IPS DF 19.7 (cell line): ENCODE measurements around the gene DOCK3.
"Not testable (repeated sequence)": the region's sequence is repeated elsewhere in the genome, so short reads cannot be mapped to it uniquely, and the experiment has no call there.

Experiments used
- DNase-seq: peaks from one replicate; pipeline ENCODE4 v3.0.0-alpha.2; 2013; ENCODE audit warnings: low read depth, low spot score

Gene DOCK3

DNA sequence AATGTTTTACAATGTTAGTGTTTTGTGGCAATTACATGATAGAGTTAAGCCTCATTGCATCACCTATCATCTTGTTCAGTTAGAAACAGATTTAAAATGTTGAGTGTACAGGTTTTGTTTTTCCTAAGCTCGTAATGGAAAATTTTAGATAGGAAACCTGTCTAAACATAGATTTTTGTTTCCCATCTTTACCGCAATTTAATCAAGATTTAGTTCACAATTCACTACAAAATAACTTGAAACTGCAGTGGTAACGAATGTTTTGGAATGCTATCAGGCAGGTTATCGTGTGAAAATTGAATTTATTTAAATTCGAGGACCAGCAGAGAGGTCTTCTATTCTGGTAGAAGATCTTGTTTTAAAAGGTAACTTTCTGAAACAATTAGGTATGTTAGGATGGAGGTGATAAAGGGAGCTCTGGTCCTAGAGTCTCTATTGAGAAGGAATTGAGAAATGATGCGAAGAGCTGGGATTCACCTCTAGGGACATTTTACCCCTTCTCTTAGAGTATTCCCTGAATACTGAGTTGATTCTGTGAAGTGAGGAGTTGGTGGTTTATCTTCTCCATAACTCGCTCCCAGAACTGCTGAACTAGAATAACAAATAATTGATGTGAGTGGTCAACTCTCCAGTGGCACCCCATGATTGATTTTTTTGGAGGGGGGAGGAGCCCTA is 1.4 kb downstream of the DOCK3 start:
- DNase-seq: no peak

DNA sequence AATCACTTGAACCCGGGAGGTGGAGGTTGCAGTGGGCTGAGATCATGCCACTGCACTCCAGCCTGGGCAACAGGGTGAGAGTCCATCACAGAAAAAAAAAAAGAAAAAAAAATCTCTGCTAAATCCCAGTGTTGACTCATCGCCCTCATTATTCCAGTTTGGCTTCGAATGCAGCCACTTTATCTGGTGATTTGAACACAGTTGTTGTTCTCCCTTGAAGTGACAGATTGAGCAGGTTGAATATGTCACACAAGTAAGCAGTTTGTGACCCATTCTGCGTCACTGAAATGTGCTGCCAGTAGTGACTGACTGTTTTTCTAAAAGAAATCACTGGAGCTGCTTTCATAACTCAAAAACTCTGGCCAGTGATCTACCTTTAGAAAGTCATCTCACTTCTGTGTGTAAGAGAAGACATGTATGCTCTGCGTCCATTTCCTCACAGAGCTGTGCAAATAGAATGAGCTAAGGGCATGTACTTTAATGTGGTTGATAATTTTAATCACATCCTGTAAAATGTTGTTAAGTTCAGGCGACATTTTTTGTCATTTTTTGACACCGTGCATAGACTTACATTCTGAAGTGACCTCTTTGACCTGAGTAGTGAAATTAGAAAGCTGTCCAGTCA is 12.5 kb downstream of the DOCK3 start:
- no peak for DNase-seq

DNA sequence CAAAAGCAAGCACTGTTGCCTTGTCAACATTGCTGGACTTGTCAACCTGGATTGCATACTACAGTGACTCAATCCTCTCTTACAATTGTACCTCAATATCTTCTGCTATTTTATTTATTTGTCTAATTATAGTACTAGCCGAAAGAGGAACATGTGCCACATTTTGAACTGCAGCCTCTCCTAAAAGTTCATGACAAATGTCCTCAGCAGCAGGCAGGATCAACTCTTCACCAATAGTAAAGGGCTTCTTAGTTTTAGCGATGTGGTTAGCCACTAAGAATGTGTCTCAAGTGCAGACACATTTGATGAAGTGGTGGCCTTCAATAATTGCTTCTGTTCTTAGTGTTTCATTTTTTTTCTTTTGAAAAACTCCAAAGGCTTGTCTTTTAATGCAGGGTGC is 13.2 kb downstream of the DOCK3 start:
- no peak for DNase-seq

DNA sequence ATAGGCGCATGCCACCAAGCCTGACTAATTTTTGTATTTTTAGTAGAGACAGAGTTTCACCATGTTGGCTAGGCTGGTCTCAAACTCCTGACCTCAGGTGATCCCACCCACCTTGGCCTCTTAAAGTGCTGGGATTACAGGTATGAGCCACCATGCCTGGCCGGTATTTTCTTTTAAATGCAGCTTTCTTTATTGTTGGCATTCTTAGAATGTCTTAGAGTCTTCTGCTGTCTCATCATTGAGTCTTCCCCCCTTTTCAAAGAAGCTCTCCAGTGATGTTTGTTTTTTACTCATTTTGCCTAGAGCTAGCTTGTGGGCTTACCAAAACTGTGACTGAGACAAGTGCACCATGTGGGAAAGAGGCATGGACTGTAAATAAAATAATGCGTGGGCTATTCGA is 13.9 kb downstream of the DOCK3 start:
- not testable (repeated sequence) for DNase-seq

DNA sequence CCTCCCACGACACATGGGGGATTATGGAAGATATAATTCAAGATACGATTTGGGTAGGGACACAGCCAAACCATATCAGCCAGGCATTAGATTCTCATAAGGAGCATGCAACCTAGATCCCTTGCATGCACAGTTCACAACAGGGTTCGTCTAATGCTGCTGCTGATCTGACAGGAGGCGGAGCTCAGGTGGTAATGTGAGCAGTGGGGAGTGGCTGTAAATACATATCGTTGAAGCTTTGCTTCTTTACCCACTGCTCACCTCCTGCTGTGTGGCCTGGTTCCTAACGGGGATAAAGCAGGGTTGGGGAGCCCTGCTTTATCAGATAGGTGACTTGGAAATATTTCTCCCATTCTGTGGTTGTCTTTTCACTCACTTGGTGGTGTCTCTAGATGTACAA is 14.8 kb downstream of the DOCK3 start:
- DNase-seq: no peak

DNA sequence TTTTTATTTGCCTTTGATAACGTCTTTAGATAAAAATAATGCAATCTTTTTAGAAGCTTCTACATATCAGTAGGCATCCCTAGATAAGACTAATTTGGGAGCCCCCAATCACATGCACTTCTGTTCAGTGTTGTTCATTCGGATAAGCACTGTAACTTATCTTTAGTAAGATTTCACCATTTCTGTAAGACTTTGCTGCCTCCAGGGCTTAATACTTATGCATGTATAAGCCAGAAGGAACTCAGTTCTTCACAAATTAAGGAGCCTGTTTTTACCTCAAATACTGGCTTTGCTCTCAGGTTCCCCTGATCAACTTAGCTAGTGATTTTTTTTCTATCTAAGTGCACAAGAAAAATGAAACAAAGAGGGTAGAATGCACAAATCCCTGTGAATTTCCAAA is 20.3 kb downstream of the DOCK3 start:
- no peak for DNase-seq

DNA sequence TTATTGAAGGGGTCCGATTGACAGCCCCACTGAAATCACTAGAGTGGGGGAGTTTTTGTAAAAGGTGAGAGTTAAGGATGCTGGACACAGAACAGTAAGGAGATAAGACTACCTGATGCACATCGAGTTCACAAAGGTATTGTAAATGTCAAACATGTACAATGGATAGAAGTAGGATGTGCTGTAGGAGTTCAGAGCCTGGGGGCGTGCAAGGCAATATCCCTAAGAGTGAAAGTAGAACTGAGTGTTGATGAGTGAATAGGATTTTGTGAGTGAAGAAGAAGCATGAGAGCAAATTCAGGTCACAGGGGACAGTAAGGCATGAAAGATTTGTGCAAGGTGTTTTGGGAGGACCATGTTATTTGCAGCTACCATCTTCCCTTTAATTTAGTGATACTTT is 21.5 kb downstream of the DOCK3 start:
- no peak for DNase-seq

DNA sequence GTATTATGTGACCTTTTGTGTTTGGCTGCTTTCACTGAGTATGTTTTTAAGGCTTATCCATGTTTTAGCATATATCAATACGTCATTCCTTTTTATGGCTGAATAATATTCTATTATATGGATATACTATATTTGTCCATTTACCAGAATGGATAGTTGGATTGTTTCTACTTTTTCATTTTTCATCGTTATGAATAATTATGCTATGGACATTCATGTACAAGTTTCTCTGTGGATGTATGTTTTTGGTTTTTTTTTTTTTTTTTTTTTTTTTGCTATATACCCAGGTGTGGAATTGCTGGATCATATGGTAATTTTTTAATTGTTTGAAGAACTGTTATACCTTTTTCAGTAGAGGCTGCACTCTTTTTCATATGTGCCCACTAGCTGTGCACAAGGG is 23.5 kb downstream of the DOCK3 start:
- no peak for DNase-seq

DNA sequence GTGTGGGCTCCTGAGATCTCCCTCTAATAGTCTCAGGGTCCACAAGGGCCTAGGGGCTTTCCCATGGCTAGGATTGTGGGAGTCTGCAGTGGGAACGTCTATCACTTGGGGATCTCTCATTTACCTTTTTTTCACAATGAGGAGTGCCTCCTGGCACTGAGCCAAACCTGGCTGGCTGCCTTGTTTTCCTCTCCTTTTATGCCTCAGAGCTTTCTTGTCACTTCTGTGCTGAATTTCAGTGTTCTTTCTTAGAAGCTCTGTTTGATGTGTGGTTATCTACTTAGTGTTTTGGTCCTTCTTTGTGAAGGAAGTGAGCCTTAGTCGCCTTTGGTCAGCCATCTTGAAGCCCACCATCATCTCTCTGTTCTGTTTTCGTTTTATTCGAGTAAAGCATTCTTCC is 33.9 kb downstream of the DOCK3 start:
- DNase-seq: no peak

DNA sequence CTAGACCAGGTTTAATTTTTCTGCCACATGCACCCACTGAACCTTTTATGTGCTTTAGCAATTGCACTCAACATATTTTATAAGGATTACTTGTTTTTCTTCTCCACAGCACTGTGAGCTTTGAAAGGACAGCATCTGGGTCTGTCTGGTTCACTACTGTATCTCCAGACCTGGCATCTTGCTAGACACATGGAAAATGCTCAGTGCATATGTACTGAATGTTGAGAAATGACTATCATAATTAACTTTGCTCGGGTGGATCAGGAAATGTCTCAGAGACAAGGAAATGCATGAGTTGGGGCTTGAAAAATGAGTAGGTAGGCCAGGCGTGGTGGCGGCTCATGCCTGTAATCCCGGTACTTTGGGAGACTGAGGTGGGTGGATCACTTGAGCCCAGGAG is 40.2 kb downstream of the DOCK3 start:
- DNase-seq: no peak

DNA sequence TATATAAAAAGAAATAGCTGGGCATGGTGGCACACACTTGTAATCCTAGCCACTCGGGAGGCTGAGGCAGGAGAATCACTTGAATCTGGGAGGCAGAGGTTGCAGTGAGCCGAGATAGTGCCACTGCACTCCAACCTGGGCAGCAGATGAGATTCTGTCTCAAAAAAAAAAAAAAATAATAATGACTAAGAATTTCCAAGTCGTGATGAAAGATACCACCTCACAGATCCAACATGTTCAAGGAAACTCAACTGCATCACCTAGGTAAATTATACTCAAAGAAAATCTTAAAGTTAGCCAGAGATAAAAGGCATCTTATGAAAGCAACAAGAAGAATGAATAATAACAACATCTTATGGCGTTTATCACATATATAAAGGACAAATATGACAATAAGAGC is 50.1 kb downstream of the DOCK3 start:
- DNase-seq: no peak

DNA sequence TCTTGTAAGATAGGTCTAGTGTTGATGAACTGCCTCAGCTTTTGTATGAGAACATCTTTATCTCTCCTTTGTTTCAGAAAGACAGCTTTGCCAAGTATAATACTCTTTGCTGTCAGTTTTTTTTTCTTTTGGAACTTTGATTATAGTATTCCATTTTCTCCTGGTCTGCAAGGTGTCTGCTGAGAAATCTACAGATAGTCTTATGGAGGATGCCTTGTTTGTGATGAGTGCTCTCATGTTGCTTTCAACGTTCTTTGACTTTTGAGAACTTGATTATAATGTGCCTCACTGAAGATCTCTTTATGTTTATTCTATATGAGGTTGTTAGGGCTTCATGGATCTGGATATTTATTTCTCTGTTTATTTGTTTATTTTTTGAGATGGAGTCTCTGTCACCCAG is 60.3 kb downstream of the DOCK3 start:
- no peak for DNase-seq

DNA sequence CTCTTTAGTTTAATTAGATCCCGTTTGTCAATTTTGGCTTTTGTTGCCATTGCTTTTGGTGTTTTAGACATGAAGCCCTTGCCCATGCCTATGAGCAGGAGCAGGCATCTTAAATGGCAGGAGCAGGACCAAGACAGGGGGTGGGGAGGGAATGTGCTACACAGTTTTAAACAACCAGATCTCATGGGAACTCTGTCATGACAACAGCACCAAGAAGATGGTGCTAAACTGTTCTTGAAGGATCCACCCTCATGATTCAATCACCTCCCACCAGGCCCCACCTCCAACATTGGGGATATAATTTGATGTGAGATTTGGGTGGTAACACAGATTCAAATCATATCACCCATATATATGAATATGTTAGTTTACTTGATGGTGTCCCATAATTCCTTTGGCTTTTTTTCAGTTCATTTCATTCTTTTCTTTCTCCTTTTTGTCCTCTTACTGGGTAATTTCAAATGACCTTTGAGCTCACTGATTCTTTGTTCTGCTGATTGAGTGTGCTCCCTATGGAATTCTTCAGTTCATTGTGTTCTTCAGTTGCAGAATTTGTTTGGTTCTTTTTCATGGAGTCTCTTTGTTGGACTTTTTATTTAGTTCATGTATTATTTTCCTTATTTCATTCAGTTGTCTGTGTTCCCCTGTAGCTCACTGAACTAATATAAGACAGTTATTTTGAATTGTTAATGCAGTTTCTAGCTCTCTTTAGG is 62.6 kb downstream of the DOCK3 start:
- no peak for DNase-seq

DNA sequence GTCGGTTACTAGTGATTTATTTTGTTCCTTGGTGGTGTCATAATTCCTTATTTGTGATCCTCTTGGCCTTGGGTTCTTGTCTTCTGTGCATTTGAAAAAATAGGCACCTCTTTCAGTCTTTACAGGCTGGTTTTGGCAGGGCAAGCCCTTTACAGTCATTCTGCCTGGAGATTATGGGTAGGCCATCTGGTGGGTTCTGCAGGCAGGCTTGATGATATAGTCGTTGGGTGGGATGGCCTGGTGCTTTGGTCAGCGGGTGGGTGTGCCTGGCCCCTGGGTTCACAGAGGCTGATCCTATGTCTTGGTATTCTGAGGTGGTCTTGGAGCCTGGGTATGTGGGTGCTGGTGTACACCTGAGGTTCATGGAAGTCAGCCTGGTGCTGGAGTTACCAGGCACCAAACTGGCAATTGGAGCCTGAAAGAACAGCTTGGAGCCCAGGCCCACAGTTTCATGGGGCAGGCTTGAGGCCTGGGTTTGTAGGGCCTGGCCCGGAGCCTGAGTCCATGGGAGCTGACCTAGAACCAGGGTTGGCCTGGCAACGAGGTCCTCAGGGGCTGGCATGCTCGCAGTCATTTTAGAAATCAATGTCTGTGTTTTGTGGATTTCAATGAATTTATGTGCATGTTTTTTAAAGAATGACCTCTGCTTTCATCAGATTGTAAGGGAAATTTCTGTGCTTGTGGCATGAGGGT is 63.3 kb downstream of the DOCK3 start:
- no peak for DNase-seq

DNA sequence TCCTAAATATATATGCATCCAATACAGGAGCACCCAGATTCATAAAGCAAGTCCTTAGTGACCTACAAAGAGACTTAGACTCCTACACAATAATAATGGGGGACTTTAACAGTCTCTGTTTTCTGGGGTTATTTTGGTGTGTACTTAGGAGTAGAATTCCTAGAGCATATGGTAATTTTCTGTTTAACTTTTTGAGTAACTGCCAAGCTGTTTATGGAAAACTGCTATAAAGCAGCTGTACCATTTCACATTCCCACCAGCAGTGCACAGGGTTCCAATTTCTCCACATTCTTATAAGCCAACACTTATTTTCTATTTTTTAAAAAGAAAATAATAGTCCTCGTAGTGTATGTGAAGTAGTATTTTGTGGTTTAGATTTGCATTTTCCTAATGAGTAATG is 68.9 kb downstream of the DOCK3 start:
- no peak for DNase-seq

DNA sequence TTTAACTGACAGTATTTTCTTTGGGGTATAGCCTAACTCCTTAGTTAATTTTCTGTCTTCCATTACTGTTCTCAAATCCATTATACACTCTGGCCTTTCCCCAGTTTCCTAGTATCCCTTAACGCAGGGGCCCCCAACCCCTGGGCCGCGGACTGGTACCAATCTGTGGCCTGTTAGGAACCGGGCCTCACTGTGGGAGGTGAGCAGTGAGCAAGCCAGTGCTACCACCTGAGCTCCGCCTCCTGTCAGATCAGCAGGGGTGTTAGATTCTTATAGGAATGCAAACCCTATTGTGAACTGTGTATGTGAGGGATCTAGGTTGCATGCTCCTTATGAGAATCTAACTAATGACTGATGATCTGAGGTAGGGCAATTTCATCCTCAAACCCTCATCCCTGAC is 75.1 kb downstream of the DOCK3 start:
- no peak for DNase-seq

DNA sequence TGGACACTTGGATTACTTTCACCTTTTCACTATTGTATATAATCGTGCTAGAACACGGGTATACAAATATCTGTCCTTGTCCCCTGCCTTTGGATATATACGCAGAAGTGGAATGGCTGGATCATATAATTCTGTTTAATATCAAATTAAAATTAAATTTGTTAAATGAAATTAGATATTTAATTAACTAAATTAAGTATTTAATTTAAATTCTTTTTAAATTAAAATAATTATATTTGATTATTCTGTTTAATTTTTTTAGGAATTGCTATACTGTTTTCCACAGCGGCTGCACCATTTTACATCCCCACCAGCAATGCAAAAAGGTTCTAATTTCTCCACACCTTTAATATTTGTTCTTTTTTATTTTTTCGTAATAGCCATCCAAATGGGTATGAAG is 84.3 kb downstream of the DOCK3 start:
- no peak for DNase-seq

DNA sequence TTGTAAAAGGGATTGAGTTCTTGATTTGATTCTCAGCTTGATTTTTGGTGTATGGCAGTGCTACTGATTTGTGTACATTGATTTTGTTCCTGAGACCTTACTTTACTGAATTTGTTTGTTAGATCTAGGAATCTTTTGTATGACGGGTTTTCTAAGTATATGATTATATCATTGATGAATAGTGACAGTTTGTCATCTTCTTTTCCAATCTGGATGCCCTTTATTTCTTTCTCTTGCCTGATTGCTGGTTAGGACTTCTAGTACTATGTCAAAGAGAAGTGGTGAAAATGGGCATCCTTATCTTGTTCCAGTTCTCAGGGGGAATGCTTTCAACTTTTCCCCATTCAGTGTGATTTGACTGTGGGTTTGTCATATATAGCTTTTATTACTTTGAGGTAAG is 103.0 kb downstream of the DOCK3 start:
- no peak for DNase-seq

DNA sequence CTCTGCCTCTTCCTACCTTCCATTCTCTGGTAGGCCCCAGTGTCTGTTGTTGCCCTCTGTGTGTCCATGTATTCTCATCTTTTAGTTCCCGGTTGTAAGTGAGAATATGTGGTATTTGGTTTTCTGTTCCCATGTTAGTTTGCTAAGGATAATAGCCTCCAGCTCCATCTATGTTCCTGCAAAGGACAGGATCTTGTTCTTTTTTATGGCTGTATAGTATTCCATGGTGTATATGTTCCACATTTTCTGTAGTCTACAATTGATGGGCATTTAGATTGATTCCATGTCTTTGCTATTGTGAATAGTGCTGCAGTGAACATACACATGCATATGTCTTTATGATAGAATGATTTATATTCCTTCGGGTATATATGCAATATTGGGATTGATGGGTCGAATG is 107.0 kb downstream of the DOCK3 start:
- not testable (repeated sequence) for DNase-seq

DNA sequence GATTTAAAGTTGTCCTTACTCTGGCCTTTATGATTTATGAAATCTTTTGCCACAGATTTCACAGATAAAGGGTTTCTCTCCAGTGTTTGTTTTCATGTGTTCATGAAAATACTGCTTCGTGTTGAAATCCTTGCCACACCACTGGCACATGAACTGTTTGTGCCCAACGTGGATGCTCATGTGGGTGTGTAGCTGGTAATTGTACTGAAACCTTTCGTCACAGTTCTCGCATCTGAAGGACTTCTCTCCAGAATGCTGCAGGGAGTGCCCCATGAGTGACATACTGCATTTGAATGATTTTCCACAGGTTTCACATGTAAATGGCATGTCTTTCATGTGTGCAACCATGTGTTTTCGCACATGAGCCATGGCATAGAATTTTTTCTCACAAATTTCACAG is 111.9 kb downstream of the DOCK3 start:
- DNase-seq: no peak

DNA sequence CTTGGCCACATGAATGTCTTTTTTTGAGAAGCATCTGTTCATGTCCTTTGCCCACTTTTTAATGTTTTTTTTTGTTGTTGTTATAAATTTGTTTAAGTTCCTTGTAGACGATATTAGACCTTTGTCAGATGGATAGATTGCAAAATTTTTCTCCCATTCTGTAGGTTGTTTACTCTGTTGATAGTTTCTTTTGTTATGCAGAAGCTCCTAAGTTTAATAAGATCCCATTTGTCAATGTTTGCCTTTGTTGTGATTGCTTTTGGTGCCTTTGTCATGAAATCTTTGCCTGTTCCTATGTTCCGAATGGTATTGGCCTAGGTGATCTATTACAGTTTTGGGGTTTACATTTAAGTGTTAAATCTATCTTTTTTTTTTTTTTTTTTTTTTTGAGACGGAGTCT is 116.2 kb downstream of the DOCK3 start:
- not testable (repeated sequence) for DNase-seq

DNA sequence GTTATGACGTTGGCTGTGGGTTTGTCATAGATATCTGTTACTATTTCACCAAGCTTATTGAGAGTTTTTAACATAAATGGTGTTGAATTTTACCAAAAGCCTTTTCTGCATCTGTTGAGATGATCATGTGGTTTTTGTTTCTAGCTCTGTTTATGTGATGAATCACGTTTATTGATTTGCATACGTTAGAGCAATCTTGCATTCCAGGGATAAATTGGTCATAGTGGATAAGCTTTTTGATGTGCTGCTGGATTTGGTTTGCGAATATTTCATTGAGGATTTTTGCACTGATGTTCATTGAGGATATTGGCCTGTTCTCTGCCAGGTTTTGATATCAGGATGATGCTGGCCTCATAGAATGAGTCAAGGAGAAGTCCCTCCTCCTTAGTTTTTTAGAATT is 117.8 kb downstream of the DOCK3 start:
- DNase-seq: no peak

DNA sequence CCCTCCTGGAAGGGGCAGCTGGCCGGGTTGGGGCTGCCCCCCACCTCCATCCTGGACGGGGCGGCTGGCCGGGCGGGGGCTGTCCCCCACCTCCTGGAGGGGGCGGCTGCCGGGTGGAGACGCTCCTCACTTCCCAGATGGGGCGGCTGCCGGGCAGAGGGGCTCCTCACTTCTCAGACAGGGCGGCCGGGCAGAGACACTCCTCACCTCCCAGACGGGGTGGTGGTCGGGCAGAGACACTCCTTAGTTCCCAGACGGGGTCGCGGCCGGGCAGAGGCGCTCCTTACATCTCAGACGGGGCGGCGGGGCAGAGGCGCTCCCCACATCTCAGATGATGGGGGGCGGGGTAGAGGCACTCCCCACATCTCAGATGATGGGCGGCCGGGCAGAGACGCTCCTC is 129.1 kb downstream of the DOCK3 start:
- DNase-seq: not testable (repeated sequence)
